IPS DF 19.7 (cell line): ENCODE data around the gene BAZ2B.

Source experiments
- DNase-seq: peaks from one replicate; pipeline ENCODE4 v3.0.0-alpha.2; 2013; ENCODE audit warnings: low read depth, low spot score

The BAZ2B gene

GRCh38 chr2:159317392-159318088 is 298.8 kb downstream of the BAZ2B start:
- DNase-seq, result no peak

- DNase-seq, result no peak
Measured at GRCh38 chr2:159307942-159308341, 308.4 kb downstream of the BAZ2B start.

- no peak for DNase-seq
Measured at GRCh38 chr2:159300586-159300985, 315.8 kb downstream of the BAZ2B start.

- no peak for DNase-seq
Measured at GRCh38 chr2:159298967-159299366, 317.4 kb downstream of the BAZ2B start.

GRCh38 chr2:159297042-159297707 is 319.2 kb downstream of the BAZ2B start:
- DNase-seq, result no peak

- DNase-seq, result no peak
Measured at GRCh38 chr2:159292157-159292556, 324.2 kb downstream of the BAZ2B start.

- DNase-seq, result no peak
Measured at GRCh38 chr2:159290289-159290907, 325.9 kb downstream of the BAZ2B start.

GRCh38 chr2:159287733-159288132 is 328.6 kb downstream of the BAZ2B start:
- no peak for DNase-seq

- DNase-seq, result no peak
Measured at GRCh38 chr2:159286709-159287441, 329.5 kb downstream of the BAZ2B start.

- DNase-seq, result no peak
Measured at GRCh38 chr2:159285929-159286708, 330.2 kb downstream of the BAZ2B start, which contains the start of gene WDSUB1. WDSUB1 (minus strand) TSS chr2:159286703; CDS start chr2:159283069, 3,634 bp downstream.

GRCh38 chr2:159285433-159285832 is 330.9 kb downstream of the BAZ2B start:
- no peak for DNase-seq

GRCh38 chr2:159283529-159283928 is 332.8 kb downstream of the BAZ2B start:
- no peak for DNase-seq

- DNase-seq, result no peak
Measured at GRCh38 chr2:159281002-159281401, 335.3 kb downstream of the BAZ2B start.

- DNase-seq, result no peak
Measured at GRCh38 chr2:159279700-159280099, 336.6 kb downstream of the BAZ2B start.

- no peak for DNase-seq
Measured at GRCh38 chr2:159275111-159275510, 341.2 kb downstream of the BAZ2B start.

- DNase-seq, result no peak
Measured at GRCh38 chr2:159272156-159272555, 344.2 kb downstream of the BAZ2B start.

GRCh38 chr2:159270744-159271379 is 345.5 kb downstream of the BAZ2B start:
- DNase-seq, result no peak
